H1 (cell line): ENCODE measurements around the gene SGO1. TPM values are rescaled to one million over a fixed set of nuclear protein-coding genes. Genes with fewer than 3 reads are reported as not detected.

Source experiments
- ATF2 ChIP-seq: IDR thresholded peaks from 2 replicates; pipeline ENCODE4 v1.6.1; 2012; ENCODE audit warnings: low read length, inconsistent platforms
- CBX5 ChIP-seq: fragments of 300-800, 300-1000 bp; sonication (generic); IDR thresholded peaks from 2 replicates; pipeline ENCODE4 v1.7.1; 2016; ENCODE audit warnings: antibody characterized with exemption, low read length, low read depth
- CREB1 ChIP-seq: IDR thresholded peaks from 2 replicates; pipeline ENCODE4 v1.6.1; 2012; ENCODE audit warnings: inconsistent platforms
- EGR1 ChIP-seq: IDR thresholded peaks from 2 replicates; pipeline ENCODE4 v1.6.1; 2011; ENCODE audit warnings: low read depth, low read length, borderline replicate concordance
- GABPA ChIP-seq: IDR thresholded peaks from 2 replicates; pipeline ENCODE4 v1.6.1; 2011; ENCODE audit warnings: mild to moderate bottlenecking, low read length, moderate library complexity, borderline replicate concordance; ENCODE audit not compliant: insufficient read depth
- KDM4A ChIP-seq: IDR thresholded peaks from one replicate; pipeline ENCODE4 v1.7.1; 2012; ENCODE audit warnings: low read depth, mild to moderate bottlenecking, moderate library complexity, low read length, inconsistent platforms; ENCODE audit not compliant: severe bottlenecking
- MAFK ChIP-seq: IDR thresholded peaks from 2 replicates; pipeline ENCODE4 v1.6.1; 2012; ENCODE audit warnings: low read depth, mild to moderate bottlenecking, improper control_type of control experiment, low read length
- NANOG ChIP-seq: IDR thresholded peaks from 2 replicates; pipeline ENCODE4 v1.6.1; 2011; ENCODE audit warnings: low read length, low read depth, mild to moderate bottlenecking, inconsistent platforms; ENCODE audit not compliant: insufficient read depth, poor library complexity, severe bottlenecking
- PHF8 ChIP-seq: fragments of 200-600 bp; sonication (generic); conservative IDR thresholded peaks from 2 replicates; pipeline ENCODE4 v1.7.1; 2012; ENCODE audit warnings: low read depth, mild to moderate bottlenecking, inconsistent platforms, low read length, moderate library complexity
- POLR2AphosphoS5 ChIP-seq: IDR thresholded peaks from 2 replicates; pipeline ENCODE4 v1.6.1; 2011; ENCODE audit warnings: low read depth, low read length
- RFX5 ChIP-seq: IDR thresholded peaks from 2 replicates; pipeline ENCODE4 v1.6.1; 2011; ENCODE audit warnings: low read depth, low read length, improper control_type of control experiment, borderline replicate concordance
- SAP30 ChIP-seq: fragments of 300-600 bp; sonication (generic); IDR thresholded peaks from 2 replicates; pipeline ENCODE4 v1.7.1; 2012; ENCODE audit warnings: low read length, moderate library complexity, mild to moderate bottlenecking, inconsistent platforms; ENCODE audit not compliant: insufficient read depth, insufficient replicate concordance
- SP1 ChIP-seq: IDR thresholded peaks from 2 replicates; pipeline ENCODE4 v1.6.1; 2011; ENCODE audit warnings: low read depth, low read length
- TCF12 ChIP-seq: IDR thresholded peaks from 2 replicates; pipeline ENCODE4 v1.6.1; 2011; ENCODE audit warnings: low read depth, mild to moderate bottlenecking, low read length
- TEAD4 ChIP-seq: IDR thresholded peaks from 2 replicates; pipeline ENCODE4 v1.6.1; 2012; ENCODE audit warnings: low read depth, low read length, inconsistent platforms, mixed read lengths
- YY1 ChIP-seq: IDR thresholded peaks from 2 replicates; pipeline ENCODE4 v1.6.1; 2011; ENCODE audit warnings: low read depth, mild to moderate bottlenecking, low read length
- polyA plus RNA-seq, 7 experiments: library from polyadenylated mRNA; depleted of rRNA in 3 of 7; stranded (reverse) in 5 of 7; unstranded in 2 of 7; fragments of >200 nt in 5 of 7; fragments of 200-250 nt in 2 of 7; gene quantifications; 1 replicate in 5 of 7; 2 replicates in 1 of 7; 4 replicates in 1 of 7; pipeline versions ENCODE4 v1.2.1 to v1.2.3, GENCODE V29; 2011 to 2013; ENCODE audit warnings: missing spikeins in 2 of 7, mixed read lengths in 2 of 7
- total RNA-seq: library from RNA; stranded (reverse); fragmentation: NEBNext Ultra II Directional; extraction: Animal tissue kit (Norgen Biotek cat#: 25700); gene quantifications from 2 replicates; pipeline ENCODE4 v1.2.1, GENCODE V29; 2021

SGO1 gene
- total and polyA plus RNA-seq, 2 of the 8 experiments (the other 6 are each of a cell fraction or from before 2014, with no cell fraction given): 6.9 to 36.4 TPM

DNA sequence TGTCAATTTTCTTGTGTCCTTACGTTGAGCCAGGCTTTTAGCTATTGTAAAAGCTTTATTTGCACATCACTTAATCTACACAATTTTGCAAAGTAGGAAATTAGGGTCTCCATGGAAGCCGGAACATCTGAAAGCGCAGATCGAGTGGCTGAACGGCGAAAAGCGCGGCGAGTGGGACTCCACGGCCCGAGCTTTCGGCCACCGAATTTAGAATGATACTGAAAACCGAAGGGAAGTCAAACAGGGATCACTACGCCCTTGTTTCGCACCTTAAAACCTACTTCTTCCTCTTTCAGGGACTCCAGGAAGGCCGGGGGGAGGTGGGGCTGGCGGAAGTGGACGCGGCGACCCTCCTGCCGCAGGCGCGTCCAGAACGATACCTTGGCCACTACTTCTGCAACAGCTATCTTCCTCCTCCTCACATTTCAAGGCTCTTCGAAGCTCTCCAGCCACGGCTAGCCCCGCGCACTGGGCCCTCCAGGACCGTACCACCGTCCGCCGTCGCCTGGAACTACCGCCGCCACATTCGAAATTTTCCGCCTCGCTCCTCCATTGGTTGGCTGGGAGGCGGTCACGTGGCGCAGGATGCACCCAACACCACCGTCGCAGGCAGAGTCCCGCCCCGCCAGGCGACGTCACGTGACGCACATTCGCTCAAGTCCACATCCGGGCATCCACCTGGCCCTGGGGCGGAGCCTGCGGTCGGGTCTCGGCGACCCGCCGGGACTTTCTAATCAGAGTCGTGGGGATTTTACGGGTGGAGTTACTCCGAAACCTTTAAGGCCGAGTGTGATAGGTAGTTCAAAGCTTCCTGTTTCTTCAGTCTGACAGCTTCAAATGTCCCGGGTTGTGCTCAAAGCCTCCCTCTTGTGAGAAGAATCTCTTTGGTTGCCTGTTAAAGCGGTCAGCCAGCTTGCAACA, at the start of gene SGO1 (continued):
- TF ChIP-seq NANOG: no peak
- TF ChIP-seq TCF12: no peak
- TF ChIP-seq SP1: peak; percentile 30; the same call in 1 of the 2 replicates
- peak; percentile 93 for TF ChIP-seq CREB1
- no peak for TF ChIP-seq EGR1
- TF ChIP-seq SAP30: no peak
- TF ChIP-seq KDM4A: peak; percentile 90
- TF ChIP-seq TEAD4: no peak
- no peak for TF ChIP-seq CBX5
- no peak for TF ChIP-seq RFX5
- TF ChIP-seq GABPA: no peak
- peak; percentile 89; the same call in 1 of the 2 replicates for TF ChIP-seq PHF8
- no peak for TF ChIP-seq ATF2
- 0 out of 2 replicates have a peak, but pooled peaks have one; percentile 42 for TF ChIP-seq YY1
- peak; percentile 84 for TF ChIP-seq POLR2AphosphoS5
- no peak for TF ChIP-seq MAFK
